GM12873 (cell line): ENCODE measurements around the gene UBE2E1.

Source experiments
- CTCF ChIP-seq: IDR thresholded peaks from 2 replicates; pipeline ENCODE4 v1.5.1; 2012; ENCODE audit warnings: low read depth, mild to moderate bottlenecking, moderate library complexity, low read length, control low read depth; ENCODE audit not compliant: insufficient read depth; ENCODE audit errors: missing control alignments

The UBE2E1 gene

GRCh38 chr3:23889950-23890349, 84.2 kb downstream of the UBE2E1 start:
- TF ChIP-seq CTCF: no peak

- no peak for TF ChIP-seq CTCF
Observed at GRCh38 chr3:23894254-23895061, 88.7 kb downstream of the UBE2E1 start.

- no peak for TF ChIP-seq CTCF
Observed at GRCh38 chr3:23895181-23895580, 89.4 kb downstream of the UBE2E1 start.

GRCh38 chr3:23900744-23901143, 95.0 kb downstream of the UBE2E1 start:
- TF ChIP-seq CTCF: no peak

GRCh38 chr3:23904545-23904944, 98.8 kb downstream of the UBE2E1 start:
- no peak for TF ChIP-seq CTCF

- no peak for TF ChIP-seq CTCF
Observed at GRCh38 chr3:23909341-23909740, 103.6 kb downstream of the UBE2E1 start.

GRCh38 chr3:23911397-23911796, 105.6 kb downstream of the UBE2E1 start:
- TF ChIP-seq CTCF: no peak
